Transverse colon (tissue), 4 donors: ENCODE data around the gene SLC37A3. TPM values are rescaled to one million over a fixed set of nuclear protein-coding genes. Genes with fewer than 3 reads are reported as not detected.

ENCODE experiments used
- DNase-seq: peaks from one replicate; pipeline ENCODE4 v3.0.0-alpha.2; 2019
- H3K27ac ChIP-seq, 4 donors: fragments of 200-600 bp; sonication (generic); 2 replicates each; pipeline ENCODE4 v1.5.1; 2016 to 2018; ENCODE audit warnings: inconsistent platforms in 4 of 4
- H3K27me3 ChIP-seq: fragments of 200-600 bp; sonication (generic); 2 replicates; pipeline ENCODE4 v1.5.1; 2017; ENCODE audit warnings: inconsistent platforms
- H3K36me3 ChIP-seq, 4 donors: fragments of 200-600 bp; sonication (generic); 2 replicates each; pipeline ENCODE4 v1.5.1; 2017 to 2019; ENCODE audit warnings: inconsistent platforms in 4 of 4
- H3K4me1 ChIP-seq, 4 donors: fragments of 200-600 bp; sonication (generic); 2 replicates each; pipeline ENCODE4 v1.5.1; 2017 to 2020; ENCODE audit warnings: inconsistent platforms in 4 of 4
- H3K4me3 ChIP-seq, 4 donors: fragments of 200-600 bp; sonication (generic); 1 replicate in 1 of 4; 2 replicates in 3 of 4; pipeline versions ENCODE4 v1.5.1 to v1.6.1; 2017 to 2019; ENCODE audit warnings: inconsistent platforms in 4 of 4
- H3K9me3 ChIP-seq, 2 donors: fragments of 200-600 bp; sonication (generic); 2 replicates each; pipeline ENCODE4 v1.5.1; 2017 to 2019; ENCODE audit warnings: inconsistent platforms in 2 of 2
- EP300 ChIP-seq: sonication (generic); formaldehyde crosslinking; IDR thresholded peaks from one replicate; pipeline ENCODE4 v1.6.1; 2017; ENCODE audit warnings: antibody characterized with exemption, low read depth
- POLR2A ChIP-seq: fragments of 450-650 bp; IDR thresholded peaks from one replicate; pipeline ENCODE4 v1.6.1; 2016; ENCODE audit warnings: antibody characterized with exemption, mild to moderate bottlenecking, moderate library complexity
- POLR2AphosphoS5 ChIP-seq, 3 donors: sonication (generic); formaldehyde crosslinking; IDR thresholded peaks; one replicate each; pipeline ENCODE4 v1.6.1; 2016; ENCODE audit warnings: antibody characterized with exemption in 3 of 3
- WGBS, 2 donors: methylation state at CpG; one replicate each; pipeline ENCODE4 v1.1.5; 2018; ENCODE audit warnings: low coverage in 1 of 2; 5-methylcytosine and 5-hydroxymethylcytosine counted together
- in situ Hi-C, 4 donors: fragments of 200-750 bp; cut with MboI; loops; one replicate each; pipeline versions ENCODE4 v1.15.0 to v1.15.1; 2017; ENCODE audit warnings: low sequenced_read_pairs in 3 of 4, low pct_ligation_motif_present in 1 of 4, low pct_unique_long_range_greater_than_20kb in 1 of 4
- intact Hi-C: fragments of 100-400 bp; cut with DNase I; formaldehyde crosslinking; loops from one replicate; pipeline ENCODE4 v1.15.1; 2023; ENCODE audit warnings: low total_unique reads
- total RNA-seq, 4 donors: library from RNA; depleted of rRNA; stranded (reverse); fragments of >200 nt; gene quantifications; one replicate each; pipeline ENCODE4 v1.1.0, GENCODE V29; 2016
- TF ChIP-seq, protein P1 (sequence below), 5 experiments: fragments of 200-600 bp in 3 of 5; fragments of 450-650 bp in 2 of 5; sonication (generic) in 3 of 5; IDR thresholded peaks; 1 replicate in 2 of 5; 2 replicates in 3 of 5; pipeline ENCODE4 v1.5.1; 2016 to 2017; ENCODE audit warnings: antibody characterized with exemption in 5 of 5, inconsistent platforms in 3 of 5, mild to moderate bottlenecking in 2 of 5, moderate library complexity in 1 of 5

Gene SLC37A3
- total RNA-seq, 4 donors from 2014 or later = 34.8 to 132 (median 76.0) TPM

- in situ Hi-C loops = no loop called here
- Histone ChIP-seq H3K36me3 (no peaks in the 10 kb centered on the region), H3K27me3 (no peaks in the 10 kb centered on the region), H3K4me3 (no peak overlapping the region), H3K9me3 (no peaks in the 10 kb centered on the region), H3K4me1 (no peaks in the 10 kb centered on the region), H3K27ac (no peak overlapping the region)
- TF ChIP-seq, protein P1, sequence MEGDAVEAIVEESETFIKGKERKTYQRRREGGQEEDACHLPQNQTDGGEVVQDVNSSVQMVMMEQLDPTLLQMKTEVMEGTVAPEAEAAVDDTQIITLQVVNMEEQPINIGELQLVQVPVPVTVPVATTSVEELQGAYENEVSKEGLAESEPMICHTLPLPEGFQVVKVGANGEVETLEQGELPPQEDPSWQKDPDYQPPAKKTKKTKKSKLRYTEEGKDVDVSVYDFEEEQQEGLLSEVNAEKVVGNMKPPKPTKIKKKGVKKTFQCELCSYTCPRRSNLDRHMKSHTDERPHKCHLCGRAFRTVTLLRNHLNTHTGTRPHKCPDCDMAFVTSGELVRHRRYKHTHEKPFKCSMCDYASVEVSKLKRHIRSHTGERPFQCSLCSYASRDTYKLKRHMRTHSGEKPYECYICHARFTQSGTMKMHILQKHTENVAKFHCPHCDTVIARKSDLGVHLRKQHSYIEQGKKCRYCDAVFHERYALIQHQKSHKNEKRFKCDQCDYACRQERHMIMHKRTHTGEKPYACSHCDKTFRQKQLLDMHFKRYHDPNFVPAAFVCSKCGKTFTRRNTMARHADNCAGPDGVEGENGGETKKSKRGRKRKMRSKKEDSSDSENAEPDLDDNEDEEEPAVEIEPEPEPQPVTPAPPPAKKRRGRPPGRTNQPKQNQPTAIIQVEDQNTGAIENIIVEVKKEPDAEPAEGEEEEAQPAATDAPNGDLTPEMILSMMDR (IDR thresholded peaks at IDR 0.05) = no peak
- no peak for TF ChIP-seq POLR2AphosphoS5 (IDR thresholded peaks at IDR 0.05)
- no peak for TF ChIP-seq POLR2A
- no peak for TF ChIP-seq EP300
- DNase-seq = no peak
- 80 to 96% methylated on average over 1 to 6 of the region's 6 CpGs for WGBS, 2 donors
- intact Hi-C loops = no loop called here
Measured at GRCh38 chr7:140426130-140426529, 27.8 kb upstream of the SLC37A3 start.

GRCh38 chr7:140425718-140426117 lies 27.4 kb upstream of the SLC37A3 start:
- WGBS, 2 donors = 85 to 89% methylated on average over 5 to 12 of the region's 12 CpGs
- H3K4me1 ChIP-seq = no peaks in the 10 kb centered on the region
- no peaks in the 10 kb centered on the region for H3K9me3 ChIP-seq
- TF ChIP-seq, protein P1 (IDR thresholded peaks at IDR 0.05) = no peak
- TF ChIP-seq POLR2AphosphoS5 (IDR thresholded peaks at IDR 0.05) (no peak), POLR2A (no peak), EP300 (no peak)
- no peak overlapping the region for H3K4me3 ChIP-seq
- H3K27ac ChIP-seq = no peak overlapping the region
- intact Hi-C loops (no loop called here), in situ Hi-C loops (no loop called here)
- H3K36me3 ChIP-seq = no peaks in the 10 kb centered on the region
- H3K27me3 ChIP-seq = no peaks in the 10 kb centered on the region
- DNase-seq = no peak

GRCh38 chr7:140423501-140423900 lies 25.2 kb upstream of the SLC37A3 start:
- DNase-seq = no peak
- 88 to 94% methylated on average over 3 of the region's 3 CpGs for WGBS, 2 donors
- intact Hi-C loops (no loop called here), in situ Hi-C loops (no loop called here)
- Histone ChIP-seq H3K27me3 (no peaks in the 10 kb centered on the region), H3K4me1 (no peaks in the 10 kb centered on the region), H3K27ac (no peak overlapping the region), H3K4me3 (no peak overlapping the region), H3K9me3 (no peaks in the 10 kb centered on the region), H3K36me3 (no peaks in the 10 kb centered on the region)
- TF ChIP-seq, protein P1 (IDR thresholded peaks at IDR 0.05) = no peak
- no peak for TF ChIP-seq POLR2AphosphoS5 (IDR thresholded peaks at IDR 0.05)
- TF ChIP-seq POLR2A = no peak
- no peak for TF ChIP-seq EP300

GRCh38 chr7:140421521-140421920 lies 23.2 kb upstream of the SLC37A3 start:
- no peak overlapping the region for H3K4me3 ChIP-seq
- H3K36me3 ChIP-seq = no peaks in the 10 kb centered on the region
- TF ChIP-seq POLR2AphosphoS5 (IDR thresholded peaks at IDR 0.05) = no peak
- TF ChIP-seq, protein P1 (IDR thresholded peaks at IDR 0.05) = no peak
- no peak for TF ChIP-seq POLR2A
- no peak for TF ChIP-seq EP300
- no peak for DNase-seq
- intact Hi-C loops = no loop called here
- no peaks in the 10 kb centered on the region for H3K9me3 ChIP-seq
- 97 to 100% methylated on average over 2 of the region's 2 CpGs for WGBS, 2 donors
- H3K27ac ChIP-seq = no peak overlapping the region
- in situ Hi-C loops = no loop called here
- H3K27me3 ChIP-seq = no peaks in the 10 kb centered on the region
- peaks cover 0 to 7% (median 2%) of the 10 kb centered on the region in 4 donors for H3K4me1 ChIP-seq
